Left kidney (tissue), 2 donors: Measurements from ENCODE around the gene RPTOR. TPM values are rescaled to one million over a fixed set of nuclear protein-coding genes. Genes with fewer than 3 reads are reported as not detected.
"Not testable (repeated sequence)": the region's sequence is repeated elsewhere in the genome, so short reads cannot be mapped to it uniquely, and the experiment has no call there.

Experiments
- DNase-seq: peaks from one replicate; pipeline ENCODE4 v3.0.0-alpha.2; 2013
- polyA plus RNA-seq: library from polyadenylated mRNA; unstranded; fragments of 120-200 nt; gene quantifications from one replicate; pipeline ENCODE4 v1.2.1, GENCODE V29; 2013; ENCODE audit not compliant: insufficient read length

The RPTOR gene
- polyA plus RNA-seq, 1 donor, result 18.6 TPM

GRCh38 chr17:80762076-80762475 is 217.4 kb downstream of the RPTOR start:
- no peak for DNase-seq

- DNase-seq, result no peak
Observed at GRCh38 chr17:80763293-80763867, 218.7 kb downstream of the RPTOR start.

- not testable (repeated sequence) for DNase-seq
Observed at GRCh38 chr17:80764627-80765145, 220.0 kb downstream of the RPTOR start.

- DNase-seq, result no peak
Observed at GRCh38 chr17:80765241-80765961, 220.8 kb downstream of the RPTOR start.

GRCh38 chr17:80766290-80766855 is 221.7 kb downstream of the RPTOR start:
- DNase-seq, result no peak

- no peak for DNase-seq
Observed at GRCh38 chr17:80768389-80768788, 223.8 kb downstream of the RPTOR start.

- DNase-seq, result no peak
Observed at GRCh38 chr17:80768936-80769335, 224.3 kb downstream of the RPTOR start.

- no peak for DNase-seq
Observed at GRCh38 chr17:80769516-80769915, 224.9 kb downstream of the RPTOR start.

- DNase-seq, result no peak
Observed at GRCh38 chr17:80769936-80770625, 225.4 kb downstream of the RPTOR start.

GRCh38 chr17:80770881-80771611 is 226.4 kb downstream of the RPTOR start:
- no peak for DNase-seq

- DNase-seq, result no peak
Observed at GRCh38 chr17:80771612-80772005, 227.0 kb downstream of the RPTOR start.

GRCh38 chr17:80772906-80773242 is 228.2 kb downstream of the RPTOR start:
- no peak for DNase-seq

- no peak for DNase-seq
Observed at GRCh38 chr17:80773243-80773991, 228.8 kb downstream of the RPTOR start.

- no peak for DNase-seq
Observed at GRCh38 chr17:80774146-80774545, 229.5 kb downstream of the RPTOR start.

- no peak for DNase-seq
Observed at GRCh38 chr17:80774643-80775281, 230.1 kb downstream of the RPTOR start.

- no peak for DNase-seq
Observed at GRCh38 chr17:80775863-80776262, 231.2 kb downstream of the RPTOR start.

GRCh38 chr17:80777274-80777673 is 232.6 kb downstream of the RPTOR start:
- DNase-seq, result no peak

GRCh38 chr17:80778716-80779115 is 234.1 kb downstream of the RPTOR start:
- DNase-seq, result no peak

- DNase-seq, result no peak
Observed at GRCh38 chr17:80779336-80779735, 234.7 kb downstream of the RPTOR start.

- DNase-seq, result no peak
Observed at GRCh38 chr17:80779961-80780380, 235.3 kb downstream of the RPTOR start.
